ENCODE measurements around the gene LTK.
A peak's percentile ranks its signal among the peaks of the same experiment; 100 is the strongest.

Gene LTK

DNA sequence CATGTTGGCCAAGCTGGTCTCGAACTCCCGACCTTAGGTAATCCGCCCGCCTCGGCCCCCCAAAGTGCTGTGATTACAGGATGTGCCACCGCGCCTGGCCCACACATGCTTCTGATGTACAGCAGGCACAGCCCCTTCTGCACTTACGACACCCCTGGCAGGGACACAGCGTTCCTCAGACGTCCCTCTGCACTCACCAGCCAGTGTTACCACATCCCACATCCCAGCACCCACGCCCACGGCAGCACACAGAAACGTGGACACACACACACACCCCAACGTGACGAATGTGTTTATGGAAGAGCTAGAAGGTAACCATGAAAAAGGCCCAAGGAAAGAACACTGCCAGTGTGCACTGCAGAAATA lies 31.0 kb upstream of the LTK start:
- no peak for DNase-seq (ENCODE audit: low read depth in 1 of 2, low spot score in 1 of 2)
- H3K4me3 ChIP-seq (replicated peaks; ENCODE audit: insufficient read depth, low read length) = peak overlapping the region; percentile 99
- TF ChIP-seq GABPA (IDR thresholded peaks at IDR 0.05; ENCODE audit: low read depth) = no peak
- H3K27ac ChIP-seq (replicated peaks) = no peak overlapping the region; the same call in 1 of the 2 replicates
- H3K27me3 ChIP-seq (ENCODE audit: insufficient read depth, poor library complexity, severe bottlenecking) = no peaks in the 10 kb centered on the region

DNA sequence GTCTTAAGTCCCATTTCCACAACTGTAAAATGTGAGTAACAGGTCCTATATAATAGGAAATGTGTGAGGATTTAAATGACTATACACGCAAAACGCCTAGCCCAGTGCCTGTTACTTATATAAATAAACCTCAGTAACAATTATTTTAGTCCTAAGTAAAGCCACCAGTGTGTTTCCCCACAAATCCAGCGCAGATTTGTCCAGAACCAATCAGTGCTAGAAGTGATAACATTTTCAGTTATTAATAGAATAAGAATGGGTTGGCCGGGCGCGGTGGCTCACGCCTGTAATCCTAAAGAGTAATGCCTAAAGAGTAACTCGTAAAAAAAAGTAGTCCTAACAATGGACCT lies 29.9 kb upstream of the LTK start:
- no peak for DNase-seq (ENCODE audit: low read depth in 1 of 2, low spot score in 1 of 2)
- Histone ChIP-seq H3K4me3 (replicated peaks; ENCODE audit: insufficient read depth, low read length) (peak overlapping the region; percentile 99), H3K27ac (replicated peaks) (peak overlapping the region; percentile 68), H3K27me3 (ENCODE audit: insufficient read depth, poor library complexity, severe bottlenecking) (no peaks in the 10 kb centered on the region)
- TF ChIP-seq, protein P1, sequence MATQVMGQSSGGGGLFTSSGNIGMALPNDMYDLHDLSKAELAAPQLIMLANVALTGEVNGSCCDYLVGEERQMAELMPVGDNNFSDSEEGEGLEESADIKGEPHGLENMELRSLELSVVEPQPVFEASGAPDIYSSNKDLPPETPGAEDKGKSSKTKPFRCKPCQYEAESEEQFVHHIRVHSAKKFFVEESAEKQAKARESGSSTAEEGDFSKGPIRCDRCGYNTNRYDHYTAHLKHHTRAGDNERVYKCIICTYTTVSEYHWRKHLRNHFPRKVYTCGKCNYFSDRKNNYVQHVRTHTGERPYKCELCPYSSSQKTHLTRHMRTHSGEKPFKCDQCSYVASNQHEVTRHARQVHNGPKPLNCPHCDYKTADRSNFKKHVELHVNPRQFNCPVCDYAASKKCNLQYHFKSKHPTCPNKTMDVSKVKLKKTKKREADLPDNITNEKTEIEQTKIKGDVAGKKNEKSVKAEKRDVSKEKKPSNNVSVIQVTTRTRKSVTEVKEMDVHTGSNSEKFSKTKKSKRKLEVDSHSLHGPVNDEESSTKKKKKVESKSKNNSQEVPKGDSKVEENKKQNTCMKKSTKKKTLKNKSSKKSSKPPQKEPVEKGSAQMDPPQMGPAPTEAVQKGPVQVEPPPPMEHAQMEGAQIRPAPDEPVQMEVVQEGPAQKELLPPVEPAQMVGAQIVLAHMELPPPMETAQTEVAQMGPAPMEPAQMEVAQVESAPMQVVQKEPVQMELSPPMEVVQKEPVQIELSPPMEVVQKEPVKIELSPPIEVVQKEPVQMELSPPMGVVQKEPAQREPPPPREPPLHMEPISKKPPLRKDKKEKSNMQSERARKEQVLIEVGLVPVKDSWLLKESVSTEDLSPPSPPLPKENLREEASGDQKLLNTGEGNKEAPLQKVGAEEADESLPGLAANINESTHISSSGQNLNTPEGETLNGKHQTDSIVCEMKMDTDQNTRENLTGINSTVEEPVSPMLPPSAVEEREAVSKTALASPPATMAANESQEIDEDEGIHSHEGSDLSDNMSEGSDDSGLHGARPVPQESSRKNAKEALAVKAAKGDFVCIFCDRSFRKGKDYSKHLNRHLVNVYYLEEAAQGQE (IDR thresholded peaks at IDR 0.05; ENCODE audit: insufficient replicate concordance, low read depth) = no peak
- TF ChIP-seq, protein P2, sequence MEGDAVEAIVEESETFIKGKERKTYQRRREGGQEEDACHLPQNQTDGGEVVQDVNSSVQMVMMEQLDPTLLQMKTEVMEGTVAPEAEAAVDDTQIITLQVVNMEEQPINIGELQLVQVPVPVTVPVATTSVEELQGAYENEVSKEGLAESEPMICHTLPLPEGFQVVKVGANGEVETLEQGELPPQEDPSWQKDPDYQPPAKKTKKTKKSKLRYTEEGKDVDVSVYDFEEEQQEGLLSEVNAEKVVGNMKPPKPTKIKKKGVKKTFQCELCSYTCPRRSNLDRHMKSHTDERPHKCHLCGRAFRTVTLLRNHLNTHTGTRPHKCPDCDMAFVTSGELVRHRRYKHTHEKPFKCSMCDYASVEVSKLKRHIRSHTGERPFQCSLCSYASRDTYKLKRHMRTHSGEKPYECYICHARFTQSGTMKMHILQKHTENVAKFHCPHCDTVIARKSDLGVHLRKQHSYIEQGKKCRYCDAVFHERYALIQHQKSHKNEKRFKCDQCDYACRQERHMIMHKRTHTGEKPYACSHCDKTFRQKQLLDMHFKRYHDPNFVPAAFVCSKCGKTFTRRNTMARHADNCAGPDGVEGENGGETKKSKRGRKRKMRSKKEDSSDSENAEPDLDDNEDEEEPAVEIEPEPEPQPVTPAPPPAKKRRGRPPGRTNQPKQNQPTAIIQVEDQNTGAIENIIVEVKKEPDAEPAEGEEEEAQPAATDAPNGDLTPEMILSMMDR (IDR thresholded peaks at IDR 0.05; ENCODE audit: insufficient read depth, low read length) = no peak
- TF ChIP-seq SPI1 (IDR thresholded peaks at IDR 0.05; ENCODE audit: borderline replicate concordance, low read depth) = no peak

DNA sequence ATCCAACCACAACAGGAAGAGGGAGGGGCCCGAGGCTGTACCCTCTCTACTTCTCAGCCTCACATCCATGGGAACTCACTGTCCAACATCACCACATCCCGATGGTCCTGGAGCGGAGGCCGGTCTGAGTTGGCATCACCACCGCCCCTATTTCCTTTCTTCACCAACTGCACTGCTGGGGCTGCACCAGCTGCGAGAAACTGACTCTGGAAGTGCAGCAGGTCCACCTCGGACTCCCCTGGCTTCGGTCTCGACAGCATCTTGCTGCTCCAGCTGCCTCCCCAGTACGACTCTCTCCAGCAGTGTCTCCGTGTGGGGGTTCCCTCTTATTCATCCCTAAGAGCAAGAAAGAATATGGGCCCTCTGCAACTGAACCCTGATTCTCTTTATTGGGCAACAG lies 23.2 kb upstream of the LTK start:
- no peak for TF ChIP-seq POLR2AphosphoS5 (IDR thresholded peaks at IDR 0.05; ENCODE audit: low read depth)
- TF ChIP-seq, protein P2 (IDR thresholded peaks at IDR 0.05; ENCODE audit: insufficient read depth, low read length) = no peak
- no peak for TF ChIP-seq GABPA (IDR thresholded peaks at IDR 0.05; ENCODE audit: low read depth)
- TF ChIP-seq, protein P1 (IDR thresholded peaks at IDR 0.05; ENCODE audit: insufficient replicate concordance, low read depth) = no peak
- no peak for TF ChIP-seq SPI1 (IDR thresholded peaks at IDR 0.05; ENCODE audit: borderline replicate concordance, low read depth)
- H3K27me3 ChIP-seq (ENCODE audit: insufficient read depth, poor library complexity, severe bottlenecking) = no peaks in the 10 kb centered on the region
- no peak overlapping the region for H3K27ac ChIP-seq (replicated peaks)
- no peak overlapping the region for H3K4me3 ChIP-seq (replicated peaks; ENCODE audit: insufficient read depth, low read length)
- DNase-seq (ENCODE audit: low read depth in 1 of 2, low spot score in 1 of 2) = no peak

DNA sequence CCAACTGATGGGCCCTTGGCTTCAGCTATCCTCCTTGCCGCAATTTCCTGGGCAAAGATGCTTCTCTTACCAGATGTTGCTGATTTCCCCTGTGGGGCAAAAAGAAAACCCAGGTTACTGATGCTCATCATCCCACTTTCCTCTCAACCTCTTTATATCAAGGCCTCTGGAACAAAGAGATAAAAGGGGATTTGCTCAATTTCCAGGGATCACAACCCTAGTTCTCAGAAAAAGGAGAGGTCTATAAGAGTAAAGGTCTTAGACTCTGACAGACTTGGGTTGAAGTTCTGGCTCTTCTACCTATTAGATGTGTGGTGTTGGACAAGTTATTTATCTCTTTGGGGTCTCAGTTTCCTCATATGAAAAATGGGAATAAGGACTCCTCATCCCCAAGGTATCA lies 21.9 kb upstream of the LTK start:
- no peak overlapping the region for H3K27ac ChIP-seq (replicated peaks)
- H3K4me3 ChIP-seq (replicated peaks; ENCODE audit: insufficient read depth, low read length) = no peak overlapping the region
- DNase-seq (ENCODE audit: low read depth in 1 of 2, low spot score in 1 of 2) = no peak
- TF ChIP-seq GABPA (IDR thresholded peaks at IDR 0.05; ENCODE audit: low read depth) (no peak), POLR2AphosphoS5 (IDR thresholded peaks at IDR 0.05; ENCODE audit: low read depth) (no peak), SPI1 (IDR thresholded peaks at IDR 0.05; ENCODE audit: borderline replicate concordance, low read depth) (no peak)
- H3K27me3 ChIP-seq (ENCODE audit: insufficient read depth, poor library complexity, severe bottlenecking) = no peaks in the 10 kb centered on the region

DNA sequence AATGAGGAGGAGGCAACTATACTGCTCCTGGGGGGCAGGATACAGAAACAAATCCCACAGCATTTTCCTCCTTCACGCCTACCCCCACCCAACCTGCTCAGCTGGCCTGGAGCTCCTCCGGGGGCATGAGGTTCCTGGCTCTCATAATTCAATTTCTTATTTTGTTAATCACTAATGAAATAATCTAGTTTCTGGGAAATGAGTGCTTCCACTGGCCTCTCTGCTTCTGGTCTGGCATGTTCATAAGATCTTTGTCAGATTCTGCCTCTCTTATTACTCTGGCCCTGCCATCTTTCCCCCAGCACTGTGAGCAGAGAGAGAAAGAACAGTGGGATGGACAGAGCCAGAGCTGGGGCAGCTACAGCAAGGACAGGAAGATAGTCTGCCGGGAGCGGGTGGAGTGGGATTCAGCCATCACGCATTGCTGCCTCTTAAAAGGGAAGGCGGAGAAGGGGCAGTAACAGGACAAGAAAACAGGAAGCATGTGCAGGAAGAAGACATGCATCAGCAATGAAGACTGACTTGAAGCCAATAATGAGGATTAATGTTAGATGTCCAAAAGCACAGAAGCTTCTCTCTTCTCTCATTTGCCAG lies 16.8 kb upstream of the LTK start:
- no peaks in the 10 kb centered on the region for H3K27me3 ChIP-seq (ENCODE audit: insufficient read depth, poor library complexity, severe bottlenecking)
- no peak for DNase-seq (ENCODE audit: low read depth in 1 of 2, low spot score in 1 of 2)
- no peak overlapping the region for H3K4me3 ChIP-seq (replicated peaks; ENCODE audit: insufficient read depth, low read length)
- H3K27ac ChIP-seq (replicated peaks) = no peak overlapping the region
- no peak for TF ChIP-seq GABPA (IDR thresholded peaks at IDR 0.05; ENCODE audit: low read depth)
- no peak for TF ChIP-seq POLR2AphosphoS5 (IDR thresholded peaks at IDR 0.05; ENCODE audit: low read depth)
- no peak for TF ChIP-seq SPI1 (IDR thresholded peaks at IDR 0.05; ENCODE audit: borderline replicate concordance, low read depth)
- TF ChIP-seq, protein P2 (IDR thresholded peaks at IDR 0.05; ENCODE audit: insufficient read depth, low read length) = no peak
- TF ChIP-seq, protein P1 (IDR thresholded peaks at IDR 0.05; ENCODE audit: insufficient replicate concordance, low read depth) = no peak
